ENCODE data around the gene NR1D1. TPM values are rescaled to one million over a fixed set of nuclear protein-coding genes. Genes with fewer than 3 reads are reported as not detected.

NR1D1 gene
- total and polyA plus RNA-seq, 2 of the 13 experiments (the other 11 are each of a cell fraction or from before 2014, with no cell fraction given): 2.1 to 2.7 TPM

- TF ChIP-seq ZBED4 (CRISPR knock-in tag; IDR thresholded peaks at IDR 0.05; ENCODE audit: borderline replicate concordance): peak; percentile 78
- no peak for TF ChIP-seq CBX1 (IDR thresholded peaks at IDR 0.05; ENCODE audit: low read depth)
- peak; percentile 93; the same call in 1 of the 2 replicates for TF ChIP-seq ZNF232 (CRISPR knock-in tag; IDR thresholded peaks at IDR 0.05; ENCODE audit: borderline replicate concordance)
- TF ChIP-seq MXD4 (CRISPR knock-in tag; IDR thresholded peaks at IDR 0.05): peak; percentile 99
- no peak for TF ChIP-seq ZNF616 (CRISPR knock-in tag; IDR thresholded peaks at IDR 0.05; ENCODE audit: low read depth)
- peak; percentile 92 for TF ChIP-seq TFDP2 (CRISPR knock-in tag; IDR thresholded peaks at IDR 0.05)
- TF ChIP-seq GFI1 (CRISPR knock-in tag; IDR thresholded peaks at IDR 0.05; ENCODE audit: borderline replicate concordance): no peak
- TF ChIP-seq ZNF30 (CRISPR knock-in tag; IDR thresholded peaks at IDR 0.05): no peak
- no peak for TF ChIP-seq ZNF790 (CRISPR knock-in tag; IDR thresholded peaks at IDR 0.05; ENCODE audit: borderline replicate concordance)
- TF ChIP-seq SAP130 (CRISPR knock-in tag; IDR thresholded peaks at IDR 0.05; ENCODE audit: low read depth): peak; percentile 98
- TF ChIP-seq SMAD1 (CRISPR knock-in tag; IDR thresholded peaks at IDR 0.05; ENCODE audit: borderline replicate concordance, low read depth): no peak
- TF ChIP-seq ZNF615 (CRISPR knock-in tag; IDR thresholded peaks at IDR 0.05; ENCODE audit: borderline replicate concordance): no peak
- TF ChIP-seq PHF21A (CRISPR knock-in tag; IDR thresholded peaks at IDR 0.05): peak; percentile 92
- TF ChIP-seq ATF2 (CRISPR knock-in tag; IDR thresholded peaks at IDR 0.05): peak; percentile 70; the same call in 1 of the 2 replicates
- TF ChIP-seq ZNF891 (CRISPR knock-in tag; IDR thresholded peaks at IDR 0.05): 0 out of 2 replicates have a peak, but pooled peaks have one; percentile 17
- TF ChIP-seq FIP1L1 (IDR thresholded peaks at IDR 0.05; ENCODE audit: borderline replicate concordance, insufficient read depth, low read depth, low read length): no peak
- TF ChIP-seq ZC3H4 (CRISPR knock-in tag; IDR thresholded peaks at IDR 0.05; ENCODE audit: borderline replicate concordance): peak; percentile 15; the same call in 1 of the 2 replicates
- peak; percentile 10; the same call in 1 of the 2 replicates for TF ChIP-seq ONECUT2 (CRISPR knock-in tag; IDR thresholded peaks at IDR 0.05)
- no peak; the same call in 1 of the 2 replicates for TF ChIP-seq ATF7-NPFF (CRISPR knock-in tag; IDR thresholded peaks at IDR 0.05; ENCODE audit: low read depth)
- TF ChIP-seq ZNF619 (CRISPR knock-in tag; IDR thresholded peaks at IDR 0.05): peak; percentile 21; the same call in 1 of the 2 replicates
- no peak for TF ChIP-seq E2F5 (CRISPR knock-in tag; conservative IDR thresholded peaks at IDR 0.05)
- no peak for TF ChIP-seq CREBL2 (CRISPR knock-in tag; IDR thresholded peaks at IDR 0.05; ENCODE audit: borderline replicate concordance)
These were observed 12.9 kb upstream of the NR1D1 start (continued) for GRCh38 chr17:40113110-40113906.
